Activated T-cell treated with anti-CD3 and anti-CD28 coated beads for 1 hour (primary cell): ENCODE data around the gene CDK5R2.

Experiments used
- DNase-seq: peaks from one replicate; pipeline ENCODE4 v3.0.0-alpha.2; 2020; ENCODE audit warnings: low read depth

CDK5R2 gene

DNA sequence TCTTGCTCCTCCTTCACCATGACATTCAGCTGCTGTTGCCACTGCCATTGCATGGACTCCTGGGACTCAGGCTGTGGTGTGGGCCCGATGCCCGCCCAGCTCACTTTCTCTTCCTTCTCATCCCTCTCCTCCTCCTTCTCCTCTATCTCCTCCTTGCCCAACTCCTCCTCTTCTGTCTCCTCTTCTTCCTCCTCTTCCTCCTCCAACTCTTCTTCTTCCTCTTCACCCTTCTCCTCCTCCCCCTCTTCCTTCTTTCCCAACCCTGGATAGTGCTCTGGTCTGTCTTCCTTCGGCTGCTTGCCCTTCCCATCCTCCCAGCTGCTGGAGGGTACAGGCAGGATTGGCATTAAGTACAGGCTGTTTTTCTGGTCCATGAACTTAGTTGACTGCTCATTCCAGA lies 44.5 kb downstream of the CDK5R2 start:
- no peak for DNase-seq

DNA sequence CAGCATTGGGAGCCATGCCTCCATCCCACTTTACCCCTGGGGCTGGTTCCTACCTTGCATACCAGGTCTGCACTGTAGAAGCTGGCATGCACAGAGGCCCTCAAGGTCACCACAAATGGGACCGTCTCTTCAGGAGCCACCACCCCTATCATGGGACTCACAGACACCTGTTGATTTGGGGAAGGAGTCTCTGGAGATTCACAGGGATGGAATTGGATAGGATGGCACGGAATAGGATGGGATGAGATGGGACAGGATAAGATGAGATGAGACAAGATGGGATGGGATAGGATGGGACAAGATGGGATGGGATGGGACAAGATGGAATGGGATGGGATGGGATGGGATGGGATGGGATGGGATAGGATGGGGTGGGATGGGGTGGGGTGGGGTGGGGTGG lies 49.8 kb downstream of the CDK5R2 start:
- no peak for DNase-seq

DNA sequence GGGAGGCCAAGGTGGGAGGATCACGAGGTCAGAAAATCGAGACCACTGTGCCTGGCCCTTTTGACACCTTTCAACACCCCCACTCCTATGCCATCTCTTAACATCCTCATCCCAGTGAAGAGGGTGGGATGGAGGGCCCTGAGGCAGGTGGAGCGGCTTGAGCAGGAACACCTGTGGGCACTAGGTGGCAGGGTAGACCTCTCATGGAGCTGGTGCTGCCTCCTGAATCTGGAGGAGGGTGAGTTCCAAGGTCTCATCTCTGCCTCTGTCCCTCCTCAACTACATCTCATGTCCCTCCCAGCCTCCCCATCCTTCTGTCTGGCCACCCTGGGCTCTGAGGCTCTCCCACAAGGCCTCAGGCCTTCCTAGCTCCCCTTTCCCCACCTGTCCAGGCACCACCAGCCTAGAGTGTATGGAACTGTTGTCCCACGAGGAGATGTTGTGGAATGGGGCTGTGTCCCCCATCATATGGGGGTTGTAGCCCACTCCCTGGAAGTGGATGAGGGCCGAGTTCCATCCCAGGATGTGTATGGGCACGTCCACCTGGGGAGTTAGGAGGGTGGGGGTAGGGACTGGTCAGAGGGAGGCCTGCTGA lies 50.8 kb downstream of the CDK5R2 start:
- DNase-seq, result no peak

DNA sequence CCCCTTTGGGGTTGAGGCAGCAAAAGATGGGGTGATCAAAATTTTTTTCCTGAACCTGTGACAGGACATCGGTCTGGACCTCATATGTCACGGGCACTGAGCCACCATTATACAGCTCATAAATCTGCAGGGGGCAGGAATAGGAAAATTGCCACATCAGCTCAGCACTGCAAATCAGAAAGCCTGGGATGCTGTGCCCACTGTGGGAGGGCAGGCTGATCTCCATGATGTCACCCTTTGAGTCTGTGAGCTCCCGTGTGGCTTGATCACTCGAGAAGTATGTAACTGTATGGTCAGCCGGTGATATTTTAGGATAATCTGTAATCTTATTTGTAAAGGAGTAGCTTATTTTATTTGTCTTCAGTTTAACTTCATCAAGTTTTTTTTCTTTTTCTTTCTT lies 51.4 kb downstream of the CDK5R2 start:
- DNase-seq, result no peak
